ENCODE data around the gene ATP8B1.

ATP8B1 gene

DNA sequence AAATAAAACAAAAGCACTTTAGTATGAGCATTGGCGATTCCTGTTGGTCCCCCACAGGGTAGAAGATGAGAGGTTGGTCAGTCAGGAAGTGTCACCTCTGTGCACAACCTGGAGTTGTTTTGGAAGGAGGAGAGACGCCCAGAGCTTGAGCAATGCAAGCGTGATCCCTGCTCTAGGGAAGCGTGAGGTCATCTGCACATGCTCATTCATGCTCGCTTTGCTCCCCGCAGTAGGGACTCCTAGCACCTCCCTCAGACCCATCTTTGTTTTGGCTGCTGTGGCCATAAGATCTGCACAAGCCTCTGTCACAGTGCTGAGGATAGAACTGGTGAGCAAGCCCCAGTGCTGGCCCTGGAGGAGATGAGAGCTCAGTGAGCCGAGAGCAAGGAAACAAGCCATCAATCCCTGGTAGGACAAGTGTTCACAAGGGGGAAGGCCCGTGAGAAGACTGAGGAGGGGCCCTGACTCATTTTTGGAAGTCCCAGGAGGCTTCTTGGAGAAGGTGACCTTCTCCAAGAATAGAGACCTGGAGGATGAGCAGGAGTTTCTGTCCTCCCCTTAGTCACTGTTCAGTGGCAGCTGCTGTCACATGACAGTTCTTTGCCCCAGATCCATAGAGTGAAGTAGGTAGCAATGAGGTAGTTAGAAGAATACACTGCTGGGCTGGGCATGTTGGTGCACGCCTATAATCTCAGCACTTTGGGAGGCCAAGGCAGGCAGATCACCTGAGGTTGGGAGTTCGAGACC is 13.3 kb upstream of the ATP8B1 start:
- DNase-seq, result no peak

DNA sequence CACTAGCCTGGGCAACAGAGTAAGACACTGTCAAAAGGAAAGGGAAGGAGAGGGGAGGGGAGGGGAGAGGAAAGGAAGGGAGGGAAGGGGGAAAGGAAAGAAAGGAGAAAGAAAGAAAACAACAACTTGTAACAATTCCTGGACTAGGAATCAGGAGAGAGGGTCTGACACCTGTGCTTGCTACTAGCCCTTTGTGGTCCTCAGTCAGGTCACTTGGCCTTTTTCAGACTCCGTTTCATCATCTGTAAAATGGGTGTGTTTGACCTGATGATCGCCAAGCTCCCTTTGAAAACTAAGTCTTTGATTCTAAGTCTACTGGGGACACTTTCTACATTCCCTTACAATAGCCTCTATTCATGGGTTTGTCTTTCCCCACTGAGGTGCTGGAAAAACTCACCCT is 11.4 kb upstream of the ATP8B1 start:
- DNase-seq, result no peak

DNA sequence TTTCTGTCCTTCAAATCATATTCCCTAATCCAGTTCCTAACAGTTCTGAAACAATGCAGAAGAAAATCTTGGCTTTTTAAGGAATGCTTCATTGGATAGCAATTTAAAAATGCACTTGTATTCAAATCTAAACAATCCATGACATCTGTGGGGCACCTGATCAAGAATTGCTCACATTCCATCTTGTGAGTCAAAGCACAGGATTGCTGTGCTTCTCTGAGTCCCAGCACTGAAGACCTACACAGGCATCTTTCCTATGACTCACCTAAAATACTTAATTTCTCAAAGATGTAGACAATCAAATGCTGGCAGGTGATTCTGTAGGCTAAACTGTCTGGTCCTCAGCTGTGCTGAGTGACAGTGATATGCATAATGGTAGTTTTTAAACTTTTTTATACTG is 10.1 kb upstream of the ATP8B1 start:
- DNase-seq, result no peak

DNA sequence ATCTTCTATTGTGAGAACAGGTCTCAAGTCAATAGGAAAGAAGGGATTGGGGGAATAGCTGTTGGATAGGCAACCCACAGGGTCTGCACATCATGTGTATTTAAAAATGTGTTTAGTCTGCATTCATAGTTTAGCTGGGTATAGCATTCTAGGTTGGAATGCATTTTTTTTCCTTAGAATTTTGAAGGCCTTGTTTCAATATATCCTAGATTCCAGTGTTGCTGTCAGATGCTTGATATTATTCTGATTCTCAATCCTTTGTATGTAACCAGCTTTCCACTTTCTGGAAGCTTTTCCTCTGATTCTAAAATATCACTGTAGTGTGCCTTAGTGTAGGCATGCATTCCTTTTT is 9.0 kb upstream of the ATP8B1 start:
- DNase-seq, result no peak

DNA sequence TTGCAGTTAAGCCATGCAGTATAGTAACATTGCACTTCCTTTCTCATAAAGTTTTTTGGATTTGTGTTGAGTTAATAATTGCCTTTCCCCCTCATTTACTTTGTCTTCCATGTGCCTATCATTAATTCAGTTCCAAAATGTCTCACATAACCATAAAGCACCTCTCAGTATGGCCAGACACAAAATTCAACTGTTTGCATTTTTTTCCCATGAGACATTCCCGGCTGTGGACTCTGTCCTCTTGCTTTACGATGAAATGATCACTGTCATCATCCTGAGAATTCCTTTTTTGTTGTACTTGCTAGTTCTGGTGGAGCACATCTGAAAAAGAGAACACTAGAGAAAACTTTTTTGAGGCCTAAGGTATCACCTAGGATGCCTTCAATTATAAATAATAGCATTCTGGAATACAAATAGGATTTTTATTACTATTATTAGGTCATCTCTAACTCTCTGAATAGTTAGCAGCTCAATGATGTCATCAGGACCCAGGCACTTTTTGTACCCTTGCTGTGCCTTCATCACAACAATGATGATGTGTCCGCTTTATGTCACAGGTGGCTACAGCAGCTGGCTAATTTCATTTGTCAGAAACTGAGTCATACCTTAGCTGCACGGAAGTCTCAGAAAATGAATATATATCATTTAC is 8.5 kb upstream of the ATP8B1 start:
- DNase-seq, result no peak

DNA sequence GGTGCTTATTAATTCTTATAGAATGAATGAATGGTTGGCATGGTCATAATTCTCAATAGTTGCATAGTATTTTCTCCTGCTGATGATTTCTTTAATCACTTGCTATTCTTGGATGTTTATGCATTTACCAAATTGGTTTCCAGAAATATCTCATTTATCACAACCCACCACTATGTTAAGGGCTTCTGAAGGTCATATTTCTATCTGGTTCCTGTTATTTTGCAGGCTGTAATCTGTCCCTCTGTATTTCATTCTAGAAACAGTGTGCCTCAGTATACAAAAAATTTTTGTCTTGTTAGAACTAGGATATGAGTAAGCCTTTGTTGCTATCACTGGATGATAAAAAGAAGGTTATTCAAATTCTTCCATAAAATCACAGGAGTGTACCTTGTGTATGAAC is 6.1 kb upstream of the ATP8B1 start:
- DNase-seq, result no peak

DNA sequence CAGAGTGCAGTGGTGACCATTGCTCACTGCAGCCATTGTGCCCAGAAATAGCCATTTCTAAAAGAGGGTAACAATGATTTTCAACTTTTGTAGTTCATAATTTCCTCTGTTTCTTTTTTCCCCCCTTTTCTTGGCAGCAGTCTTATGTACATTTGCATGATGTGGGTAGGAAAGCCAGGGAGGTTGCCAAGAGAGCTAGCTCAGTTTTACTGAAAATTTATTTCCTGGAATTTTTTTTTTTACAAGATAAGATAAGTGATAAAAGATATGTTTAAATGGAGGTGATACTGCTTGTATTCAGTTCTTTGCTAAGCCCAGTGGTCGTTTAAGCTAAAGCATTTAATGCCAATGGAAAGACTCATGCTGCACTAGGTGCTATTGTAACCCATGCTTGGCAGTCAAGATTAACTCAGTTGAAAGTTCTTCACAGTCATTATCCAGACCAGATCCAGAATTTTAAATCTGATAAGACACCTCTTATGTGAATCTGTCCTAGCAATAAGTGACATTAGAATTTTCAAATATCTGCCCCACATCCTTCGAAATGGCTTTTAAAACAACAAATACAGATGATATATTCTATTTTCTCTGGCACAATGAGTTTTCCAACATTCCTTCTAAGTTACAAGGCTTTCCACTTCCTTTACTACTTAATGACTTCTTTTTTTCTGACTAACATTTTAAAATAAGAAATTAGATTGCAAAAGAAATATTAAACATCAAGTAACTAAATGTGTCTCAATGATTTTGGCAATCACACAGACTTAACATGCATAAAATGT is 4.4 kb upstream of the ATP8B1 start:
- DNase-seq, result no peak

DNA sequence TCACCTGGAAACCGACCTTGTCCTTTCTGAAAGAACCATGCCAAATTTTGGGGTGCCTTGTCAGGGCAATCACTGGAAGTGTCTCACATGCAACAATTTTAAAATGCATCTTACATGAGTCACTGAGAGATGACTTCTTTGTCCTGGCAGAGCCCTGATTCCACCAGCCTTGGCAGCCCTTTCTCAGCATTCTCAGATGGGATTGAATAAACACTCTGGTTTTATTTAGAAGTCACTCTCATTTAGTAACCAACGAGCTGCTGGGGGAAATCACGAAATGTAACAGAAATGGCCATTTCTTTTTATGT is 3.8 kb upstream of the ATP8B1 start:
- no peak for DNase-seq

DNA sequence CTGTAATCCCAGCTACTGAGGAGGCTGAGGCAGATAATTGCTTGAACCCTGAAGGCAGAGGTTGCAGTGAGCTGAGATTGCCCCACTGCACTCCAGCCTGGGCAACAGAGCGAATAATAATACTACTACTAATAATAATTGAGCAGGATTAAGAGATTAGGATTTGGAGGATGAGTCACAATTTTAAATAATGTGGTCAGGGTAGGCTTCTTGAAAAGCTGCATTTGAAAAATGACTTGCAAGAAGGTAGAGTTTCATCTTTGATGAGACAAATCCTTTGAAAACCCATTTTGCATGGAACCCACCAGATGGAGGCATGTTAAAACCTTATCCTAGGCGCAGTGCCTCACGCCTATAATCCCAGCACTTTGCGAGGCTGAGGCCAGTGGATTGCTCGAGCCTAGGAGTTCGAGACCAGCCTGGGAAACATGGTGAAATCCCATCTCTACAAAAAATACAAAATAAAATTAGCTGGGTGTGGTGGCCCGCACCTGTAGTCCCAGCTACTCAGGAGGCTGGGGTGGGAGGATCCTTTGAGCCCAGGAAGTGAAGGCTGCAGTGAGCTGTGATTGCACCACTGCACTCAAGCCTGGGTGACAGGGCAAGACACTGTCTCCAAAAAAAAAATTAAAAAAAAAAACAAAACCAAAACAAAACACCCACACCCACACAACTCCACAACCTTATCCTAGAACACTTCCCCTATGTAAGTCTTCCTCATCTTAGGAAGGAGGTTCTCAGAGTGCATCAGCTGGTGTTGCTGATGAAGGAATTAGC is 3.3 kb upstream of the ATP8B1 start:
- no peak for DNase-seq

DNA sequence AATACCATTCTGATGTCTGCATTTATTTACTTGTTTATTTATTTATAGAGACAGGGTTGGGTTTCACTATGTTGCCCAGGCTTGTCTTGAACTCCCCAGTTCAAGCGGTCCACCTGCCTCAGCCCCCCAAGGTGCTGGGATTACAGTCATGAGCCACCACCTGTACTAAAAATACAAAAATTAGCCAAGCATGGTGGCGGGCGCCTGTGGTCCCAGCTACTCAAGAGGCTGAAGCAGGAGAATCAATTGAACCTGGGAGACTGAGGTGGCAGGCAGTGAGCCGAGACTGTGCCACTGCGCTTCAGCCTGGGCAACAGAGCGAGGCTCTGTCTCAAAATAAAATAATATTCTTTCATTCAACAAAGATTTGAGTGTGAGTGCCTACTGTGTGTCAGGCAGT is 2.0 kb upstream of the ATP8B1 start:
- DNase-seq, result no peak

DNA sequence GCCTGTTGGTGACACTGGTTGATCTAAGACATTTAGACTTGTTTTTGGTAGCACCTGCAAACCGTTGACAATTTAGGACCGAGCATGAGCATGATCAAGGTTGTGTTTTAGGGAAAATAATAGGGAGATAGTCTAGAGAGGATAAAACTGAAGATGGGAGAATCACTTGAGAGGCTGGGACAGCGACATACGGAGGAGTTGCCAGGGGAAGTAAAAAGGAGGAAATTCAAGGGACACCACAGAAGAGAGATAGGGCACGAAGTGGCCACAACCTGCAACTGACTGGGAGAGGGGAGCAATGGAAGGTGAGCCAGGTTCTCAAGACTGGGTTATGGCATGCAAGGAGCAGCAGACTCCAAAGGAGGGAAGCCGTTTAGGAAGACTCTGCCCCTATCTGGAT is 1.4 kb upstream of the ATP8B1 start:
- no peak for DNase-seq

DNA sequence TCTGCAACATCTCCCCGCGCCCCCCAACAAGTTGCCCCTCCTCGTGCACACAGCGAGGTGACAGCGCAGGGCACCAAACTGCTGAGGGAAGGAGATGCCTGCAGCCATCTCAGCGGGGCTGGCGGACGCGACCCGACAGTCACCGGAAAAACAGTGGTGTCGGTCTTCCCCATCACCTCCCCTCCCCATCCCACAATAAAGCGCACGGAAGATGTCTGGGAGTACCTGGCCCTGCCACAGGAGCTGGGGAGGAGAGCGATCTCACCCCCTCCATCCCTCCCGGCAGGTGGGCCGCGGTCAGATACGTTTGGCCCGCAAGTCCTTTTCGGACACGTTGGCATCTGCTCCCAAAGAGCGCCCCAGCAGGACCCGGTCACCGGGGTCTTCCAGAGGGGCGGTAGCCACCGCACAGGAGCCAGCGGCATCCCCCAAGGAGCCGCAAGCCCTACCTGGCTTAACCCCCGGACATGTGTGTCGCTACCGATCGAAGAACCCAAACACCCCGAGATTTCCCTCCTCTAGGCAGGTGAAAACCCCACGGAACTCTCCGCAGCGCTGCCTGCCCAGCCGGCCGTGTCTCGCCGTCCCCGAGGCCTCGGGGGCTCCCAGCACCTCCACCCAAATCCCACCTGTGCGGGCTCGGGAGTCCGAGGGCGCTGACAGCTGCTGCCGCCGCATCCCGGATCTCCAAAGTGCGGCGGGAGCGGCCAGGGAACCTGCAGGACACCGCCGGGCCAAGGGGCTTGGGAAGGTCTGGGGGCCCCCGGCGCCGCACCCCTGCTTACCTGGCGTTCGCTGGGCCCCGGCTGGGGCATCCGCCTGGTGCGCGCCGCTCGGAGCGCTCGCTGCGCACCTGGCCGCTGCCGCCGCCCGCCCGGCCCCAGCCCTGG is 657 bp downstream of the ATP8B1 start:
- no peak for DNase-seq

DNA sequence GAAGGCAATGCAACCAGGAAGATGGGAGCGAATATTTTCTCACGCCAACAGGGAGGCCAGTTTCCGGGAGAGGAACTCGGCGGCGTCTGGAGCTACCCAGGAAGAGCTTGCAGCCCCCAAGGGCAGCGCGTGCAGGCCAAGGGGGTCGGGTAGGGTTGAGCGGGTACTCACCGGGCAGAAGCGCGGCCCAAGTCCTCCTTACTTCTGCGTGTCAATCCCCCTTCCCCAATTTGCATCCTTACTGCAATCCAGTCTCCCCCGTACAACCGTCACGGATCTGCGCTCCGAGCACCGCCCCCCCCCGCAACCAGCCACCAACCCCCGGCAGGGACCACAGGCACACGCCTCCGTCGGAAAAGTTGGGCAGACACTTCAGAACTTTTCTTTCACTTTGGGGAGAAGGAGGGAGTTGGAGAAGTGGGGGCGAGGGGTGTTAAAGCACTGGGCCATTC is 1.3 kb downstream of the ATP8B1 start:
- no peak for DNase-seq

DNA sequence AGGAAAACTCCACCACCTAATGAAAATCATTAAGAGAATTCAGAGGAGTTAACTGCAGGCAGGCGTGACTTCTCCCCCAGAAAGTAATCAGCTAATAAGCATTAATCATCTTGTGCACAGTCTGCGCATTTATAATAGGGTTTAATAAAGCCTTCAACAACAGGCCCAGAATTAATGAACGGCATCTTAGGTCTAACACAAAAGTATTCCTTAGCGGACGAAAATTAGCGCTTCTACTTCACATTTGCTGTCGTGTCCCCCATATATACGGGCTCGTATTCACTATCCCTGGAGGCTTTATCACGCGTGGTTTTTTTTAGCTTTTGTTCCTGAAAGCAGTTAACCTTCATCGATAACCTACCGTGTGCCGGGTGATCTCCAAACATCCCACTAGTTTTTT is 1.8 kb downstream of the ATP8B1 start:
- no peak for DNase-seq

DNA sequence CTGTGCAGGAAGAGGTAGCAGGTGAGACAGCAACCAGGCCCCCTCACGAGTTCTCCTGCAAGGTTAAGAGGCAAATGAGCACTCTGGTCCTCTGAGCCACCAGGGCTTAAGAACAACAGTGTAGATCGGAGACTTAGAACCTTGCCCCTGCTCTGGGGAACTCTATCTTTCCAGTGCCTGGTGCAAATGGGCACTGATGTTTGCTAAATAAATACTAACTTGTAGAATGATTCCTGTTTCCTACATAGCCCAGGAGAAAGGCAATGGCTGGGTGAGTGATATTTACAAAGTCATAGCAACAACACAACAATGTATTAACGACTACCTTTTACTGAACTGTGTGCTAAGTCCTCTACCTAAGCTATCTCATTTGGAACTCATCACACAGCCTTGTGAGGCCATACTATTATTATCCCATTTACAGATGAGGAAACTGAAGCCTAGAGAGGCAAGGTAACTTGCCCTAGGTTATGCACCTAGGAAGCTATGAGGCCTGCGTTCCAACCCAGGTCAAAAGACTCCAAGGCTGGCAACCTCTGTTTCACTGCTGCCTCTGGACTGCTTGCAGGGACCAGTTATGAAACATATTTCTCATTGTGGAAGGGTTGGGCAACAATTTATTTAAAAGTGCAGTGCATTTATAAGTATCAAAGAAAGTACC is 4.3 kb downstream of the ATP8B1 start:
- no peak for DNase-seq

DNA sequence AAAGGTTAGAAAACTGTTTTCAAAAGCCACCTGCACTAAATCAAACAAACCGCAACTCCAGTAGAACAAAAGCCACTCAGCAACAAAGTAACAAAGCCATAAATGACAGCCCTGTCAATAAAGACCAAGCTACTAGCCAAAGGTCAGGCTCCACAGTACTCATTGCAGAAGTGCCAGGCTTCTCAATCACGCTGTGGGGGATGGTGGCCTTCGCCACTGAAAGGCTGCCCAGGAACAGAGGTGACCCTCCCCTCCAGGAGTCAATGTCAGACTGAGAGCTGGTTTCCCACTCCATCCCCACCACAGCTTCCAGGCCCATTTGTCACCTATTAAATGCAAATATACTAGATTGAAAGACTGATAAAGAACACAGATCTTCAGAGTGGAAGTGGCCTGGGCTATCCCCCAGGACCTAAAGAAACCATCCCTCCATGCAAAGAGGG is 5.9 kb downstream of the ATP8B1 start:
- DNase-seq, result no peak

DNA sequence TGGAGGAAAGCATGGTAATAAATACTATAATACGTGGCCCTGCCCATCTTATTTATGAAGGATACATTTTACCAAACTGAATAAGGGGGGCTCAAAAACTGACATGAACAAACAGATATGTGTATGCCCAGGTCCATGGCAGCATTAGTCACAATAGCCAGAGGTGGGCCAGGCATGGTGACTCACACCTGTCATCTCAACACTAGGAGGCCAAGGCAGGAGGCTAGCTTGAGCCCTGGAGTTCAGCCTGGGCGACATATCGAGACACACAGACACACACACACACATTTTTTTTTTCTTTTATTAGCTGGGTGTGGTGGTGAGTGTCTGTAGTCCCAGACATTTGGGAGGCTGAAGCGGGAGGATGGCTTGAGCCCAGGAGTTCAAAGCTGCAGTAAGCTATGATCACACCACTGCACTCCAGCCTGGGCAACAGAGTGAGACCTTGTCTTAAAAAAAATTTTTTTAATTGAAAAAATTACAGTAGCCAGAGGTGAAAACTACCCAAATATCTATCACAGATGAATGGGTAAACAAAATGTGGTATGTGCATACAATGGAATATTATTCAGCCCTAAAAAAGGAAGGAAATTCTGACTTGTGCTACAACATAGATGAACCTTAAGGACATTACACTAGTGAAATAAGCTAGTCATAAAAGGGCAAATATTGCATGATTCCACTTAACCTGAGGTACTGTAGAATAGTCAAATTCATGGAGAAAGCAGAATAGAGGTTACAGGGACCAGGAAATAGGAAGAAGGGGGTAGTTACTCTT is 8.0 kb downstream of the ATP8B1 start:
- DNase-seq, result no peak

DNA sequence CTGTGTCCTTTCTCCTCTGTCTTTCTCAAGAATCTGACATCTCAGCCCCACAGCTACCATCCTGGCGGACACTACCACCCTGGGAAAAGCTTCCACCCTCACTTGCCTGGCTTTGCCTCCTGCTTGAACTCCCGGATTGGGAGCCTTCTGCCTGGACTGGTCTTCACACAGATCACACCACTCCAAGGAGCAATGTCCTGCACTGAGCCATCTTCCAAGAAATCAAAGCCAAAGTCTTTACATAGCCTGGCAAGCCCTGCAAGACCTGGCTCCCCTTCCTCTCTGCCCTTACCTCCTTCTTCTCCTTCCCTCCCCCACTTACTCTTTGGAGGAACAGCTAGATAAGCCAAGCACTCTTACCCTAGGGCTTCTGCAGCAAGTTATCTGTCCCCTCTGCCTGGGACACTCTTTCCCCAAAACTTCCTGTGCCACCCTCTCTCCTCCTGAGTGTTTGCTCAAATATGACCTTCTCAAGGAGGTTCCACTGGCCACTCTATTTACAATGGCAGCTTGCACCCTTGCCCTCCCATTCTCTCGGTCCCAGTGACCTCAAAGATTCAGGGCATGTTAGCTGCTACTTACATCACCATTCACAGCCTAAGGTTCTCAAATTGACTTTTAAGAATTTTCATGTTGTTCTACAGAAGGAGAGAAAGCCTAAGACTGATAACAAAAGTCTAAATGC is 9.7 kb downstream of the ATP8B1 start:
- no peak for DNase-seq

DNA sequence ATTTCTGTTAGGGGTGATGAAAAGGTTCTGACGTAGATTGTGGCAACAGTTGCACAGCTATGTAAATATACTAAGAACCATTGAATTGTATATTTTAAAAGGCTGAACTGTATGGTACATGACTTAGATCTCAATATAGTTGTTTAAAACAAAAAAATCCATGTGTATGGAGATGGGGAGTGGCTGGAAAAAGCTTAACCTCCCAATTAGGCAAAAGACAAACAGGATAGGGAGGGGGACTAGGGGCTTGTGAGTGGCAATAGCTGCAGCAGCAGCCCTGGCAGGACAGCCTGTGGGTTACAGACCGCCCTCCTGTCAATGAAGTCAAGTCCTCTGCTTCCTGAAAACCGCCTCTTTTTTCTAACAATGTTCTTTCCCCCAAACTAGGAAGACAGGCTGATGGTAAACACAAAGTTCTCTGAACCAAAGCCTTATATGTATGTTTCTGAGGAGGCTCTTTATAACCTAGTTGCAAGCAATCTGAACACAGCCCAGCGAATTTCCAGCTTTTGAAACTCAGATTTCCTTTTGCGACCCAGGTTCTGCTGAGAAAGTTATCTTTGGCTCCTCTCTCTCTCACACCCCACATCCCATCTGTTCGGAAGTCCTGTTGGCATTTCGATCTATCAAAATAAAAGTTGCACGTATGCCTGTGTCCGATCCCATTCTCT is 10.3 kb downstream of the ATP8B1 start:
- no peak for DNase-seq

DNA sequence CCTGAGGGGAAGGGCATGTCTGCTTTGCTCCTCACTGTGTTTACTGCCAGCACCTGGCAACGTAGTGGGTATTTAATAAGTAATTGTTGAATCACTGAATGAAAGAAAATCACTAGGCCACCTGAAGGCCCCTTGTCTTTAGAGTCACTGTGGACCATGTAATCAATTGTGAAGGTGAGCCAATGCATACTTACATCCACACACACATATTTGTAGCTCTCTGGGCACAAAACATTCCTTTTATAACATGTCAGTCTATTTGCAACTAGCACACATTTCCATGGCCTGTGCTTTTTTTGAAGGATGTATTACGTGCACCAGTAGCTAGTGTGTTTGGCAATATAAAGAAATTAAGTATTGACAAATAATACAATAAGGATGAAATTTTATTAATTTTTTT is 11.2 kb downstream of the ATP8B1 start:
- DNase-seq, result no peak
